Adipocyte (in vitro differentiated cells): Measurements from ENCODE around the gene ATG16L1.

ENCODE experiments used
- DNase-seq: peaks from one replicate; pipeline ENCODE4 v3.0.0-alpha.2; 2015; ENCODE audit warnings: low read depth
- H3K27me3 ChIP-seq: replicated peaks from 2 replicates; pipeline ENCODE4 v1.7.0; 2013; ENCODE audit warnings: mild to moderate bottlenecking, low read length, moderate library complexity; ENCODE audit not compliant: control insufficient read depth, insufficient read depth
- H3K36me3 ChIP-seq: 2 replicates; pipeline ENCODE4 v1.7.0; 2013; ENCODE audit warnings: low read length, mild to moderate bottlenecking, moderate library complexity; ENCODE audit not compliant: control insufficient read depth, insufficient read depth, severe bottlenecking
- H3K4me1 ChIP-seq: 2 replicates; pipeline ENCODE4 v1.7.0; 2013; ENCODE audit warnings: mild to moderate bottlenecking, low read length, moderate library complexity; ENCODE audit not compliant: control insufficient read depth, insufficient read depth
- H3K4me3 ChIP-seq: 2 replicates; pipeline ENCODE4 v1.7.0; 2013; ENCODE audit warnings: mild to moderate bottlenecking, low read length, moderate library complexity
- H3K9ac ChIP-seq: 2 replicates; pipeline ENCODE4 v1.7.0; 2013; ENCODE audit warnings: mild to moderate bottlenecking, low read length, moderate library complexity
- H3K9me3 ChIP-seq: 2 replicates; pipeline ENCODE4 v1.7.0; 2013; ENCODE audit warnings: mild to moderate bottlenecking, low read length, moderate library complexity; ENCODE audit not compliant: control insufficient read depth

Gene ATG16L1

GRCh38 chr2:233245406-233245805 is 6.1 kb upstream of the ATG16L1 start:
- Histone ChIP-seq H3K9ac (no peak overlapping the region), H3K9me3 (no peaks in the 10 kb centered on the region), H3K4me1 (no peaks in the 10 kb centered on the region), H3K27me3 (no peaks in the 10 kb centered on the region), H3K4me3 (no peak overlapping the region), H3K36me3 (no peaks in the 10 kb centered on the region)
- no peak for DNase-seq

- Histone ChIP-seq H3K4me1 (no peaks in the 10 kb centered on the region), H3K27me3 (no peaks in the 10 kb centered on the region), H3K9ac (no peak overlapping the region), H3K36me3 (no peaks in the 10 kb centered on the region), H3K4me3 (no peak overlapping the region), H3K9me3 (no peaks in the 10 kb centered on the region)
- no peak for DNase-seq
Measured at GRCh38 chr2:233247116-233247515, 4.4 kb upstream of the ATG16L1 start.

DNA sequence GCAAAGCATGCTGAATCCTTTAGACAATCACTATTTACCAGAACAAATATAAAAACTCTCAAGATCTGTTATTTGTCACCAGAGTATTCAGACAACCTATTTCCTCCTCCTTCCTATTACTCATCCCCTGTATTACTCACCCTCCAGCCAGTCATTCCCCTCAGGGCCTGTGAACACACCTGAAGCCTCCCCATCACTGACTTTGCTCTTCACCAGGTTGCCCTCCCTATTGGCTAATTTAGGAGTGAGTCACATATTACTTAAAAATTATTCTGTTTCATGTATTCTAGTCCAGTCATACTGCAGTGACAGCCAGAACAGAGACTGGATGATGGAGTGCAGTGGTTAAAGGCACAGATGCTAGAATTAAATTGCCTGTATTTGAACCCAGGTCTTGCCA is 3.7 kb upstream of the ATG16L1 start:
- Histone ChIP-seq H3K9me3 (no peaks in the 10 kb centered on the region), H3K27me3 (no peaks in the 10 kb centered on the region), H3K4me3 (no peak overlapping the region), H3K36me3 (no peaks in the 10 kb centered on the region), H3K4me1 (peaks cover 4% of the 10 kb centered on the region), H3K9ac (no peak overlapping the region)
- no peak for DNase-seq

- Histone ChIP-seq H3K27me3 (no peaks in the 10 kb centered on the region), H3K4me3 (no peak overlapping the region), H3K36me3 (no peaks in the 10 kb centered on the region), H3K4me1 (peaks cover 16% of the 10 kb centered on the region), H3K9me3 (no peaks in the 10 kb centered on the region), H3K9ac (no peak overlapping the region)
- DNase-seq = no peak
Measured at GRCh38 chr2:233248999-233249398, 2.5 kb upstream of the ATG16L1 start.

- no peak for DNase-seq
- no peaks in the 10 kb centered on the region for H3K36me3 ChIP-seq
- H3K9ac ChIP-seq = peak overlapping the region; percentile 9
- H3K27me3 ChIP-seq = no peaks in the 10 kb centered on the region
- H3K9me3 ChIP-seq = no peaks in the 10 kb centered on the region
- peaks cover 16% of the 10 kb centered on the region for H3K4me1 ChIP-seq
- no peak overlapping the region for H3K4me3 ChIP-seq
Measured at GRCh38 chr2:233250568-233250967, 905 bp upstream of the ATG16L1 start.

GRCh38 chr2:233250985-233251305 is 528 bp upstream of the ATG16L1 start:
- peak overlapping the region; percentile 97 for H3K9ac ChIP-seq
- H3K4me3 ChIP-seq = peak overlapping the region; percentile 99
- no peaks in the 10 kb centered on the region for H3K27me3 ChIP-seq
- peaks cover 3% of the 10 kb centered on the region for H3K36me3 ChIP-seq
- no peak for DNase-seq
- H3K9me3 ChIP-seq = no peaks in the 10 kb centered on the region
- peaks cover 16% of the 10 kb centered on the region for H3K4me1 ChIP-seq

DNA sequence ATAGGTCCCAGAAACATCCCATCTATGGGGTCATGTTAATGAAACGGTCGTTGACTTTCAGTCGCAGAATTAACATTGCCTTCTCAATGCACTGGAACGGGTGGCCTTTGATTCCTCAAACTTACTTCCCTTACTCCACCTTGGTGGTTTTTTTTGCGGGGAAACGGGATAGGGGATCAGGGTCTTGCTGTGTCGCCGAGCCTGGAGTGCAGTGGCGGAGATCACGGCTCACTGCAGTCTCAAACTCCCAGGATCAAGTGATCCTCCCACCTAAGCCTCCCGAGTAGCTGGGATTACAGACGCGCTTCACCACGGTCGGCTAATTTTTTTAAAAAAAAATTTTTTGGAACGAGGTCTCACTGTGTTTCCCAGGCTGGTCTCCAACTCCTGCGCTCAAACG is 754 bp downstream of the ATG16L1 start:
- H3K4me3 ChIP-seq = peak overlapping the region; percentile 99
- H3K36me3 ChIP-seq = peaks cover 13% of the 10 kb centered on the region
- H3K27me3 ChIP-seq = no peaks in the 10 kb centered on the region
- H3K4me1 ChIP-seq = peaks cover 16% of the 10 kb centered on the region
- peak; percentile 33 for DNase-seq
- H3K9ac ChIP-seq = peak overlapping the region; percentile 97
- H3K9me3 ChIP-seq = no peaks in the 10 kb centered on the region

- no peak for DNase-seq
Measured at GRCh38 chr2:233255151-233255550, 3.7 kb downstream of the ATG16L1 start.

DNA sequence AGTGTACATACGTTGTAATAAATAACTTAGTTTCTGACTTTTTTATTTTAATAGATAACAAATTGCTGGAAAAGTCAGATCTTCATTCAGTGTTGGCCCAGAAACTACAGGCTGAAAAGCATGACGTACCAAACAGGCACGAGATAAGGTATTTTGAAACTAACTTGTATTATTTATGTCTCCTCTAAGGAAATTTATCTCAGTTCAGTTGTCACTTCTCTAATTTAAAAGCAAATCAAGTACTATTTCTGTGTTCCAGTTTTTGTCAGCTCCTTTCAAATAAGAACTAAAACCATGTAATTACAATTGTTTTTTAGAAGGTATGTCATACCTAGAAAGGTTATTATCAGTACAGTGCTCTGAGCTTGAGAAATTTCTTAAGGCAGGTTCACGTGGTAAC is 4.6 kb downstream of the ATG16L1 start:
- Histone ChIP-seq H3K9ac (no peak overlapping the region), H3K4me3 (no peak overlapping the region), H3K27me3 (no peaks in the 10 kb centered on the region), H3K36me3 (peaks cover 43% of the 10 kb centered on the region), H3K4me1 (peaks cover 16% of the 10 kb centered on the region), H3K9me3 (no peaks in the 10 kb centered on the region)
- DNase-seq = no peak

More at GRCh38 chr2:233255151-233255550, 3.7 kb downstream of the ATG16L1 start:
- Histone ChIP-seq H3K4me3 (no peak overlapping the region), H3K36me3 (peaks cover 39% of the 10 kb centered on the region), H3K9ac (no peak overlapping the region), H3K9me3 (no peaks in the 10 kb centered on the region), H3K4me1 (peaks cover 16% of the 10 kb centered on the region), H3K27me3 (no peaks in the 10 kb centered on the region)

- Histone ChIP-seq H3K36me3 (peaks cover 64% of the 10 kb centered on the region), H3K9me3 (no peaks in the 10 kb centered on the region), H3K27me3 (no peaks in the 10 kb centered on the region), H3K9ac (no peak overlapping the region), H3K4me3 (no peak overlapping the region), H3K4me1 (peaks cover 7% of the 10 kb centered on the region)
- DNase-seq = no peak
Measured at GRCh38 chr2:233258211-233258610, 6.7 kb downstream of the ATG16L1 start.

DNA sequence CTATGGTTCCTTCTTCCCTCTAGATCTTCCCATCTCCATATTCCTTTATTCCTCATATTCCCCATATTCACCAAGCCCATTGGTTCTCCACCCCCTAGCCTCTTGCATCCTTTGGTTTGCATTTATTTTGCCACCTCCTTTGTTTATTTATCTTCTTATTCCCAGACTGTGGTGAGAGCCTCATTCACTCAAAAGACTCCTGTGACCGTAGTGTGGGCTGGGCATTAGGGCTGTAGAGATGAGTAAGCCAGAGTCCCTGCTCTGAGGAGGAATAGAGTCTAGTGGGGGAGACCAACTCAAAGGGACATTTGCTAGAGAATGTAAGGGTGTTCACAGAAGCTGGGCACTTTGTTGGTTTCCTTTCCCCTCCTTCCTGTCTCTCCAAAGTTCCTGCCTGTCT is 8.3 kb downstream of the ATG16L1 start:
- no peak overlapping the region for H3K9ac ChIP-seq
- DNase-seq = peak; percentile 15
- H3K4me3 ChIP-seq = no peak overlapping the region
- no peaks in the 10 kb centered on the region for H3K27me3 ChIP-seq
- no peaks in the 10 kb centered on the region for H3K9me3 ChIP-seq
- no peaks in the 10 kb centered on the region for H3K4me1 ChIP-seq
- peaks cover 79% of the 10 kb centered on the region for H3K36me3 ChIP-seq

- H3K9ac ChIP-seq = no peak overlapping the region
- DNase-seq = no peak
- no peaks in the 10 kb centered on the region for H3K27me3 ChIP-seq
- no peaks in the 10 kb centered on the region for H3K9me3 ChIP-seq
- peaks cover 87% of the 10 kb centered on the region for H3K36me3 ChIP-seq
- H3K4me3 ChIP-seq = no peak overlapping the region
- H3K4me1 ChIP-seq = no peaks in the 10 kb centered on the region
Measured at GRCh38 chr2:233260661-233261060, 9.2 kb downstream of the ATG16L1 start.
